ENCODE data around the gene TNFSF9.
A peak's percentile ranks its signal among the peaks of the same experiment; 100 is the strongest.

TNFSF9 gene

DNA sequence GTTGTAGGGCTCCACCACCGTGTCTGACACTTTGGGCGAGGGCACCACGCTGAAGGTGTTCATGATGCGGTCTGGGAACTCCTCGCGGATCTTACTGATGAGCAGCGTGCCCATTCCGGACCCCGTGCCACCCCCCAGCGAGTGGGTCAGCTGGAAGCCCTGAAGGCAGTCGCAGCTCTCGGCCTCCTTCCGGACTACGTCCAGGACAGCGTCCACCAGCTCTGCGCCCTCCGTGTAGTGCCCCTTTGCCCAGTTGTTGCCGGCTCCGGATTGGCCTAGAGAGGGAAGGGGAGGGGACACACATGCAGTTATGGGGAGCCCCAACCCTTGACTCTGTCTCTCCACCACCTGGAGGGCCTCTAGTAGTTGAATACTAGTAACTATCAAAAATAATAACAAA is 34.9 kb upstream of the TNFSF9 start:
- H3K36me3 ChIP-seq (ENCODE audit: control insufficient read depth, insufficient read depth, low read length) = no peaks in the 10 kb centered on the region
- no peak for DNase-seq (ENCODE audit: extremely low read depth, insufficient read length)
- TF ChIP-seq, protein P1, sequence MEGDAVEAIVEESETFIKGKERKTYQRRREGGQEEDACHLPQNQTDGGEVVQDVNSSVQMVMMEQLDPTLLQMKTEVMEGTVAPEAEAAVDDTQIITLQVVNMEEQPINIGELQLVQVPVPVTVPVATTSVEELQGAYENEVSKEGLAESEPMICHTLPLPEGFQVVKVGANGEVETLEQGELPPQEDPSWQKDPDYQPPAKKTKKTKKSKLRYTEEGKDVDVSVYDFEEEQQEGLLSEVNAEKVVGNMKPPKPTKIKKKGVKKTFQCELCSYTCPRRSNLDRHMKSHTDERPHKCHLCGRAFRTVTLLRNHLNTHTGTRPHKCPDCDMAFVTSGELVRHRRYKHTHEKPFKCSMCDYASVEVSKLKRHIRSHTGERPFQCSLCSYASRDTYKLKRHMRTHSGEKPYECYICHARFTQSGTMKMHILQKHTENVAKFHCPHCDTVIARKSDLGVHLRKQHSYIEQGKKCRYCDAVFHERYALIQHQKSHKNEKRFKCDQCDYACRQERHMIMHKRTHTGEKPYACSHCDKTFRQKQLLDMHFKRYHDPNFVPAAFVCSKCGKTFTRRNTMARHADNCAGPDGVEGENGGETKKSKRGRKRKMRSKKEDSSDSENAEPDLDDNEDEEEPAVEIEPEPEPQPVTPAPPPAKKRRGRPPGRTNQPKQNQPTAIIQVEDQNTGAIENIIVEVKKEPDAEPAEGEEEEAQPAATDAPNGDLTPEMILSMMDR (IDR thresholded peaks at IDR 0.05; ENCODE audit: insufficient read depth, low read length, poor library complexity, severe bottlenecking) = no peak
- H3K27me3 ChIP-seq (replicated peaks; ENCODE audit: control insufficient read depth, insufficient read depth, low read length) = no peaks in the 10 kb centered on the region
- H3K4me3 ChIP-seq (replicated peaks; ENCODE audit: low read depth, low read length) = no peak overlapping the region

DNA sequence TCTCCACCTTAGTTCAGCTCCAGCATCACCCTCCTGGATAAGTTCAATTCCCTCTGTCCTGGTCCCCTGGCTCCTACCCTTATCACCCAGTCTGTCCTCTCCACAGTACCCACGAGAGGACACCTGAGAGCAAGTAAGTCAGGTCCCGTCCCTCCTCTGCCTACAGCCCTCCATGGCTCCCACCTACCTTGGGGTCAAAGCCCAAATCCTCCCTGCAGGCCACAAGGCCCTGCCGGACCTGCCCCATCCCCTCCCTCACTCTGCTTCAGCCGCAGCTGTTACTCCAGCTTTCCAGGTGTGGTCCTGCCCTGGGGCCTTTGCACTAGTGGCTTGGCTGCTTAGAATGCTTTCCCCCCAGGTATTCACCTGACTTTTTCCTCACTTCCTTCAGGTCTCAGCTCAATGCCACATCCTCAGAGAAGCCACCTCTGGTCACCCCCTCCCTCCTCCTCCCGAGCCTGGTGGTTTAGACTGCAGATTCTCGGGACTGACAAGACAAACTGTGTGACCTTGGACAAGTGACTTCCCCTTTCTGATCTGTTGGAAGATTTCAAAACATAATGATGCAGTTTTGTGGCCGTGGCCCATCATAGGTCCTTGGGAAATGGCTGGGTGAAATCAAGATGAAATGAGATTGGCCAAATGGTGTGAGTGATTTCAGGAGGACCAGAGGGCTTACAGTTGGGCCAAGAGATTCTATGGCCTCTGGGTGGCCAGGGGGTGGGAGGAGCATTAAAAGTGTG is 32.4 kb upstream of the TNFSF9 start:
- H3K4me3 ChIP-seq (replicated peaks; ENCODE audit: low read depth, low read length) = no peak overlapping the region
- H3K27me3 ChIP-seq (replicated peaks; ENCODE audit: control insufficient read depth, insufficient read depth, low read length) = no peaks in the 10 kb centered on the region; the same call in 1 of the 2 replicates
- H3K36me3 ChIP-seq (ENCODE audit: control insufficient read depth, insufficient read depth, low read length) = no peaks in the 10 kb centered on the region
- TF ChIP-seq, protein P1 (IDR thresholded peaks at IDR 0.05; ENCODE audit: insufficient read depth, low read length, poor library complexity, severe bottlenecking) = no peak
- no peak for DNase-seq (ENCODE audit: extremely low read depth, insufficient read length)

DNA sequence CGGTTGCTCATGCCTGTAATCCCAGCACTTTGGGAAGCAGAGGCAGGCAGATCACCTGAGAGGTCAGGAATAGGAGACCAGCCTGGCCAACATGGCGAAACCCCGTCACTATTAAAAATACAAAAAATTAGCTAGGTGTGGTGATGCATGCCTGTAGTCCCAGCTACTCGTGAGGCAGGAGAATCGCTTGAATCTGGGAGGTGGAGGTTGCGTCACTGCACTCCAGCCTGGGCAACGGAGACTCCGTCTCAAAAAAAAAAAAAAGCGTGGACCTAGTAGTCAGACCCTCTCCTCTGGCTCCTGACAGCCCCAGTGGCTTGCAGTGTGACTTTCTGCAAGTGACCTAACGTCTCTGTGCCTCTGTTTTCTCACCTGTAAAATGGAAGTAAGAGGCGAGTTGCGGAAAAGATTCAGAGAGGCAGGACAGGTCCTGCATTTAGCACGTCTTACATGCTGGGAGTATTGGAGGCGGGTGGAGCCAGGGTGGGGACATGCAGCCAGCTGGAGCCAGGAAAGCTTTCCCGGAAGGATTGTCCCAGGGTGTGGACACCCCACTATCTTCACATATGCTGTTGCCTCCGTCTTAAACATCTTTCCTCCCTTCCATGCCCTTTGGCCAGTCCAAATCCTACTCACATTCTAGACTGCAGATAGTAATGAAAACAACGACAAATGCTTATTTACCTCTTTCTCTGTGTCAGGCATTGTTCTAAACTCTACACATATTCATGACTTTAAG is 31.6 kb upstream of the TNFSF9 start:
- TF ChIP-seq, protein P1 (IDR thresholded peaks at IDR 0.05; ENCODE audit: insufficient read depth, low read length, poor library complexity, severe bottlenecking) = no peak
- no peak for DNase-seq (ENCODE audit: extremely low read depth, insufficient read length)
- Histone ChIP-seq H3K4me3 (replicated peaks; ENCODE audit: low read depth, low read length) (no peak overlapping the region), H3K36me3 (ENCODE audit: control insufficient read depth, insufficient read depth, low read length) (no peaks in the 10 kb centered on the region), H3K27me3 (replicated peaks; ENCODE audit: control insufficient read depth, insufficient read depth, low read length) (no peaks in the 10 kb centered on the region; the same call in 1 of the 2 replicates)

DNA sequence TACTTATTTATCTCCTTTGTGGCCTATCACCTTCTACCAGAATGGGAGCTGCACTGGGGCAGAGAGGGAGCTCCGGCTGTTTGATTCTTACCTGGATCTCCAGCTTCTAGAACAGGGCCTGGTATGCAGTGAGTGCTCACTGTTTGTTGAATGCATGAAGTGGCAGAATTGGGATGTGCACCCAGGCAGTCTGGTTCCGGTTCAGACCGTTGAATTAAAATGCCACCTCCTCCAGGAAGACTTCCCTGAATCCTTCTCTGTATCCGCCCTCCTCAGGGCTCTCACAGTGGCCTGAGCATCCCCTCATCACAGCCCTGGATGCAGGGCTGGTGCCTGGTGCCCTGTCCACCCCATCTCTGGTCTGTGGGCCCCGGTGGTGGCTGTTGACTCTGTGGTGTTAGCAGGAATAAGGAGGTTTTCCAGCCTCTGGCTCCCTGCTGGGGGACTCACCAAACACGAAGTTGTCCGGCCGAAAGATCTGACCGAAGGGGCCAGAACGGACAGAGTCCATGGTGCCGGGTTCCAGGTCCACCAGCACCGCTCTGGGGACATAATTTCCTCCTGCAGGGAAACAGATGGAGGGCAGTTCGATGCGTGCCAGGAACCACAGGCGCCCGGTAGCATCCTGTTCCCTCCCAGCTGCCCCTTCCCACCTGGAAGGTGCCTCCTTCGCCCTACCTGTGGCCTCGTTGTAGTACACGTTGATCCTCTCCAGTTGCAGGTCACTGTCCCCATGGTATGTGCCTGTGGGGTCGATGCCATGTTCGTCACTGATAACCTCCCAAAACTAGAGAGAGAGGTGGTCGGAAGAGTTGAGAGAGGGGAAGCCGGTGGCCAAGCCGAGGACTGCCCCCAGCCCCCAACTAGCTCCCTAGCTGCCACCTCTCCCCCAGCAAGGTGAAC is 29.7 kb upstream of the TNFSF9 start:
- DNase-seq (ENCODE audit: extremely low read depth, insufficient read length) = no peak
- Histone ChIP-seq H3K36me3 (ENCODE audit: control insufficient read depth, insufficient read depth, low read length) (no peaks in the 10 kb centered on the region), H3K27me3 (replicated peaks; ENCODE audit: control insufficient read depth, insufficient read depth, low read length) (no peaks in the 10 kb centered on the region; the same call in 1 of the 2 replicates), H3K4me3 (replicated peaks; ENCODE audit: low read depth, low read length) (no peak overlapping the region)
- TF ChIP-seq, protein P1 (IDR thresholded peaks at IDR 0.05; ENCODE audit: insufficient read depth, low read length, poor library complexity, severe bottlenecking) = no peak

DNA sequence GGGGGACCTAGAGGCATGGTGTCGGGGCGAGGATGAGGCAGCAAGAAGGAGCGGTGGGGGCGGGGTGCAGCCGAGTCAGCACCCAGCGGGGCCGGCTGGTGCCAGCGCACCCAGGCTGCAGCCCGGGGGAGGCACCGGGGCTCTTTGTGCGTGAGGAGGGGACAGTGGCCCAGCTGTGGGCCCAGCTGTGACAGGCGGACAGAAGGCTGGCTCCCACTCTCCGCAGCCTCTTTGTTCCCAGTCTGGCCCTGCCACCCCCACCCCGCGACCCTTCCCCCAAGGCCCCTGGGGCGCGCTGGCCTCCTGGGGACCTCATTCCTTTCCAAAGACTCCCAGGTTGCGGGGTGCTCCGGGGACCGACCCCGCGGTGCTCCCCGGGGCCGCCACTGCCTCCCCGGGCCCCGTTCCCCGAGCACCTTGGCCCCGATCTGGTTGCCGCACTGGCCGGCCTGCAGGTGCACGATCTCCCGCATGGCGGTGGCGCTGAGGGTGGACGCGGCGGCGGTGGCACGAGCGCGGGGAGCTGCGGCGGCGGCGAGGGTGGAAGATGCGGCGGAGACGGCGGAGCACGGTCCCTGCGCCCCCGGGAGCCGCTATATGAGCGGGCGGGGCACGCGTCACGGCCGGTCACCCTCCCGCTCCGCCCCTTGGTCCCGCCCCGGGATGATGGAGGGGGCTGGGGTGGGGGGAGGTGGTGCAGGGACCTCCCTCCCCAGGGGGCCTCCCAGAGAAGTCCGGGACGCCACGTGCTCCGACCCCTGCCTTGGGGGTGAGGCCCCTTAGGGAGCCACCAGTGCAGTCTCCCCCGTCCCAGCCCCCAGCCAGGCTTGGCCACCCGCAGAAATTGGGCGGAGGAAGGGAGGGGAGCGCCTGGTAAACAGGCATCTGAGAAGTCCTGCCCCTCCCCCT is 28.8 kb upstream of the TNFSF9 start, which contains the start of gene TUBB4A:
TSS of gene TUBB4A (minus strand) at position 570 of the 909 bp plus-strand sequence. CDS start at position 473, 97 bp downstream.
- H3K36me3 ChIP-seq (ENCODE audit: control insufficient read depth, insufficient read depth, low read length) = no peaks in the 10 kb centered on the region
- H3K27me3 ChIP-seq (replicated peaks; ENCODE audit: control insufficient read depth, insufficient read depth, low read length) = no peaks in the 10 kb centered on the region; the same call in 1 of the 2 replicates
- H3K4me3 ChIP-seq (replicated peaks; ENCODE audit: low read depth, low read length) = peak within 1 kb of the TSS; percentile 62
- DNase-seq (ENCODE audit: extremely low read depth, insufficient read length) = peak; percentile 47
- TF ChIP-seq, protein P1 (IDR thresholded peaks at IDR 0.05; ENCODE audit: insufficient read depth, low read length, poor library complexity, severe bottlenecking) = no peak

Measured in GM06990 (cell line).